Activated CD4-positive, alpha-beta T cell treated with anti-CD3 and anti-CD28 coated beads for 48 hours (primary cell): Measurements from ENCODE around the gene SLC38A3.
"Not testable (repeated sequence)": the region's sequence is repeated elsewhere in the genome, so short reads cannot be mapped to it uniquely, and the experiment has no call there.

Experiments
- DNase-seq: peaks from one replicate; pipeline ENCODE4 v3.0.0-alpha.2; 2020

SLC38A3 gene

GRCh38 chr3:50256978-50257890, 52.2 kb downstream of the SLC38A3 start:
- peak; percentile 66 for DNase-seq

GRCh38 chr3:50258029-50258680, 53.1 kb downstream of the SLC38A3 start:
- DNase-seq = no peak

GRCh38 chr3:50258979-50259378, 53.9 kb downstream of the SLC38A3 start:
- no peak for DNase-seq

- DNase-seq = no peak
Observed at GRCh38 chr3:50259432-50260026, 54.5 kb downstream of the SLC38A3 start.

- peak; percentile 89 for DNase-seq
Observed at GRCh38 chr3:50260027-50260941, 55.2 kb downstream of the SLC38A3 start.

GRCh38 chr3:50260942-50261441, 55.9 kb downstream of the SLC38A3 start:
- DNase-seq = no peak

- DNase-seq = no peak
Observed at GRCh38 chr3:50261505-50261904, 56.4 kb downstream of the SLC38A3 start.

- DNase-seq = not testable (repeated sequence)
Observed at GRCh38 chr3:50262200-50262599, 57.1 kb downstream of the SLC38A3 start.

GRCh38 chr3:50262778-50263177, 57.7 kb downstream of the SLC38A3 start:
- no peak for DNase-seq

- DNase-seq = no peak
Observed at GRCh38 chr3:50263478-50264382, 58.7 kb downstream of the SLC38A3 start.

GRCh38 chr3:50264383-50264963, 59.4 kb downstream of the SLC38A3 start:
- no peak for DNase-seq

- DNase-seq = no peak
Observed at GRCh38 chr3:50264964-50265485, 60.0 kb downstream of the SLC38A3 start.

GRCh38 chr3:50265571-50265970, 60.5 kb downstream of the SLC38A3 start:
- no peak for DNase-seq

- DNase-seq = no peak
Observed at GRCh38 chr3:50266017-50266416, 60.9 kb downstream of the SLC38A3 start.

GRCh38 chr3:50266836-50267235, 61.8 kb downstream of the SLC38A3 start:
- DNase-seq = no peak

GRCh38 chr3:50267280-50267913, 62.3 kb downstream of the SLC38A3 start:
- DNase-seq = no peak

- DNase-seq = no peak
Observed at GRCh38 chr3:50268276-50268675, 63.2 kb downstream of the SLC38A3 start.

GRCh38 chr3:50268703-50269451, 63.8 kb downstream of the SLC38A3 start, which contains the start of gene SEMA3B:
Gene SEMA3B, plus strand, starts transcription at chr3:50269147. Its CDS starts 94 bp downstream, at chr3:50269241.
- DNase-seq = no peak

- no peak for DNase-seq
Observed at GRCh38 chr3:50269460-50269859, 64.4 kb downstream of the SLC38A3 start.
